Choroid plexus epithelial cell (primary cell): Measurements from ENCODE around the gene LMF2.

Experiments used
- DNase-seq: peaks from one replicate; pipeline ENCODE4 v3.0.0-alpha.2; 2010; ENCODE audit warnings: low read depth
- H3K4me3 ChIP-seq: 2 replicates; pipeline ENCODE4 v1.5.1; 2011; ENCODE audit warnings: low read depth, mild to moderate bottlenecking, control low read depth, low read length, moderate library complexity
- TF ChIP-seq, protein P1 (sequence below): conservative IDR thresholded peaks from 2 replicates; pipeline ENCODE4 v1.5.1; 2011; ENCODE audit warnings: low read depth, mild to moderate bottlenecking, control low read depth, inconsistent platforms, low read length, moderate library complexity

Gene LMF2

DNA sequence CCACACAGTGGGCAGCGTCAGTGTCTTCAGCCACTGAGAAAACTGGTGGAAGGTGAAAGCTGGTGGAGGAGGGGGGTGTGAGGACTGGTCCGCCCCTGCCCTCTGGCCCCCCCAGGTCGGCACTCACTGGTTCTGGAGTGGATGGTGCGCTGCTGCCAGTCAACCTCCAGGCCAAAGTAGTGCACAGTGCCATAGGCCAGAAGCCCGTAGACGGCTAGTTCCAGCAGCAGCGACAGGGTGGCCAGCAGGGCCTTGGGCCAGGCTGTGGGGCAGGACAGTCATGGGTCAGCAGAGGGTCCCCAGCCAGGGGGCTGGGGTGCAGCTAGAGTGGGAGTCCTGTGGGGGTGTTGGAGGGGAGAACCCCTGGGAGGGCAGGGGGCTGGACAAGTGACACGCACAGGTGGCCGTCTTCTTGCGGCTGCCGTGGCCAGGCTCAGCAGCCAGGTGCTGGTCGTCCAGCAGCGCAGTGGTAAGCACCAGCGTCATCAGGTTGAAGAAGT lies 2.2 kb downstream of the LMF2 start:
- TF ChIP-seq, protein P1, sequence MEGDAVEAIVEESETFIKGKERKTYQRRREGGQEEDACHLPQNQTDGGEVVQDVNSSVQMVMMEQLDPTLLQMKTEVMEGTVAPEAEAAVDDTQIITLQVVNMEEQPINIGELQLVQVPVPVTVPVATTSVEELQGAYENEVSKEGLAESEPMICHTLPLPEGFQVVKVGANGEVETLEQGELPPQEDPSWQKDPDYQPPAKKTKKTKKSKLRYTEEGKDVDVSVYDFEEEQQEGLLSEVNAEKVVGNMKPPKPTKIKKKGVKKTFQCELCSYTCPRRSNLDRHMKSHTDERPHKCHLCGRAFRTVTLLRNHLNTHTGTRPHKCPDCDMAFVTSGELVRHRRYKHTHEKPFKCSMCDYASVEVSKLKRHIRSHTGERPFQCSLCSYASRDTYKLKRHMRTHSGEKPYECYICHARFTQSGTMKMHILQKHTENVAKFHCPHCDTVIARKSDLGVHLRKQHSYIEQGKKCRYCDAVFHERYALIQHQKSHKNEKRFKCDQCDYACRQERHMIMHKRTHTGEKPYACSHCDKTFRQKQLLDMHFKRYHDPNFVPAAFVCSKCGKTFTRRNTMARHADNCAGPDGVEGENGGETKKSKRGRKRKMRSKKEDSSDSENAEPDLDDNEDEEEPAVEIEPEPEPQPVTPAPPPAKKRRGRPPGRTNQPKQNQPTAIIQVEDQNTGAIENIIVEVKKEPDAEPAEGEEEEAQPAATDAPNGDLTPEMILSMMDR: no peak
- no peak overlapping the region for H3K4me3 ChIP-seq
- DNase-seq: no peak

DNA sequence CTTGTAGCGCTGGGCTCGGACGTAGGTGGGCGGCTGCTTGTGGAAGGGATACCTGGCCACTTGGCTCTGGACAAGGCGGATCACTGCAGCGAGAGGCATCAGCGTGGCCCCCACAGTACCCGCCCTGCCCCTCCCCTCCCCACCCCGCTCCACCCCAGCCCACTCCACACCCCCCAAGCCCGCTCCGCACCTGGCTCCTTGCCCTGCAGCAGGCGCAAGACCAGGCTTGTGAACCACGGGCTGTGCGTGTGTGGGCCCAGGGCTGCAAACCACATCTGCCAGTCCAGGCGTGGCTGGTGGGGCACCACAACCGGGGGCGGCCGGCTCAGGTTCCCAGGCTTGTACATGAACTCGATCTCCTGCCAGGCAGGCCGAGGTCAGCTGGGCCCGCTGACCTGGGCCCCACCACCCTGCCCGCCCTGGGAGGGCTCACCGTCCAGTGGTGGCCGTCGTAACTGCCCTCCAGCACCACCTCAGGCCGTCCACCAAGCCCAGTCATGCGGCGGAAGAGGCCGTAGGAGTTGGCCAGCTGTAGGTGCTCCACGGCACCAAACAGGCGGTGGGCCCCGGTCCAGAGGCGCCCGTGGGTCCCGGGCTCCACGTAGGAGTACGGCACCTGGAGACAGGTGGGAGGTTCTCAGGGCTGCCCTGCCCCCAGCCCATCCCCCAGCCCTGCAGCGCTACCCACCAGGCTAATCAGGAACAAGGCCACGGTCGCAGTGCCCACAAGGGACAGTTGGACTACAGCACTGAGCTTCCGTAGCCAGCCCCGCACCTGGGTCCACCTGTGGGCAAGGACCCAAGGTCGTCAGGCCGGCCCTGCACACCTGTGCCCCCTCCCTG lies 2.9 kb downstream of the LMF2 start:
- H3K4me3 ChIP-seq: no peak overlapping the region
- no peak for DNase-seq
- TF ChIP-seq, protein P1: no peak

DNA sequence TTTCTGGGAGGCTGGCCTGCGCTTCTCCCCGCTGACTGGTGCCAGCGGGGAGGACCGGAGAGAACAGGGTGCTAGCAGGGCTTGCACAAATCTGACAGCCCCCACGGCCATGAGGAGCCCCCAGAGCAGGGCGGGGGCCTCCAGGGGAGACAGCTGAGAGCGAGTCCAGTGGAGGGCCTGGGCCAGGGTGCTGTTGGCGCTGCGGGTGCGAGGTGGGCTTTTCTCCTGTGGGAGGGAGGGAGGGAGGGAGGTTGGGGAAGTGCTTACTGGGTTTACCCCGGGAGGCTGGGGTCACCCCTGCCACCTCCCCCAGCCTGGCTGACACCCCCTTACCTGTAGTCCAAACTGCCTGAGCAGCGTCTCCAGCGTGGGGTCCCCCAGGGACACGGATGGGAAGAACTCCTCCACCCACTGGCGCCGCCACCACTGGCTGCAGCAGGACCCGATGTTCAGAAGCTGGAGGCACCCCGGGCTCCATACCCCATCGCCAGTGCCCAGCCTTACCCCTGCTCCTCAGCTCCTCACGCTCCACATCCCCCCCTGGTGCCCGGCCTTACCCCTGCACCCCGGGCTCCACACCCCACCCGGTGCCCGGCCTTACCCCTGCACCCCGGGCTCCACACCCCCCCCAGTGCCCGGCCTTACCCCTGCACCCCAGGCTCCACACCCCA lies 3.9 kb downstream of the LMF2 start:
- TF ChIP-seq, protein P1: no peak
- H3K4me3 ChIP-seq: no peak overlapping the region
- DNase-seq: no peak

DNA sequence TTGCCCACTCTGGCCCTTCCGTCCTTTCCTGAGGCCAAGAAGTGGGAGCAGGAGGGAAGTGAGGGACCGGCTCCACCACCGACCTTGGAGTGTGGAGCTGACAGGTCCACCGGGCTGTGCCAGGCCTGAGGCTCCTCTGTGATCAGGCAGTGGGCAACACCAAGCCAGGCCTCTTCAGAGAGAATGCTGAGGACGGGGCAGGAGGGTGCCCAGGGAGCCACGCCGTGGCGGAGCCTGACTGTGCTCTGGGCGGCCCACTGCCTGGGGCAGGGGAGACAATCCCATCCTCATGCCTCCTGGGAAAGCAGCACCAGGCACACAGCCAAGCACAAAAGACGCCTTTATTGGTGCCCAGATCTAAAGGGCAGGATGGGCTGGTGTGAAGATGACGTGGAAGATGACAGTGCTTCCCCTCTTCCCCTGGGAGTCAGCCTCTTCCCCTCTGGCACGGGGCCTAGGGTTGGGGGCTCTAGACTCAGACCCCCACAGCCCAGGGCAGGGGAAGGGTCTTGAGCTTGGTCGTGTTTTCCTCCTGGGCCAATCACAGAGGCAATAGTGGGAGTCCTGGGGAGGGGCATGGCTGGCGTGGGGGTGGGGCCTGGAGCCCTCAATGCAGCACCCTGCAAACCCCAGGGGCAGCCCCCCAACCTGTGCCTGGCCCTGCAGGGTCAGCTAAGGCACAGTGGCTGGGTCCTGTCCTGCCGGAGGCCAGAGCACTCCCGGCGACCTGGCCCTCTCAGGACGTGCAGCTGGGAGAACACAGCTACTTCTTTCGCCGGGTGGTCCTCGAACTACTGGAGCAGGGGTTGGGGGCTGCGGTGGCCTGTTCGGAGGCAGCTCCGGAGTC lies 4.7 kb downstream of the LMF2 start:
- TF ChIP-seq, protein P1: no peak
- no peak overlapping the region for H3K4me3 ChIP-seq
- DNase-seq: no peak

DNA sequence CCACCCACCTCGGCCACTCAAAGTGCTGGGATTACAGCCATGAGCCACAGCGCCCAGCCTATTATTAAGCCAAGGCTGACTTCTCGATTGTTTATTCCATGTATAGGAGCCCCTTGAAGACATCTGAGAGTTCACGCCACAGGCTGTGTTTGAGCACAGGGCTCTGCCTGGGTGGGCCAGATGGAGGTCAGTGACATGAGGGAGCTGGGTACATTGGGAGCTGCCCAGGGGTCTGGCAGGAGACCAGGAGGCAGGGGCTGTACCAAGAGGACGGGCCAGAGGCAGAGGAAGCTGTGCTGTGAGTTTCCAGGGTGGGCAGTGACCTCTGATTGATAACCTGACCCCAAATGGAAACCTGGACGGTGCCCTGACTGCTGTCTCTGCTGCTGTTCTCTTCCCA lies 5.4 kb downstream of the LMF2 start:
- TF ChIP-seq, protein P1: no peak
- H3K4me3 ChIP-seq: no peak overlapping the region
- DNase-seq: no peak

DNA sequence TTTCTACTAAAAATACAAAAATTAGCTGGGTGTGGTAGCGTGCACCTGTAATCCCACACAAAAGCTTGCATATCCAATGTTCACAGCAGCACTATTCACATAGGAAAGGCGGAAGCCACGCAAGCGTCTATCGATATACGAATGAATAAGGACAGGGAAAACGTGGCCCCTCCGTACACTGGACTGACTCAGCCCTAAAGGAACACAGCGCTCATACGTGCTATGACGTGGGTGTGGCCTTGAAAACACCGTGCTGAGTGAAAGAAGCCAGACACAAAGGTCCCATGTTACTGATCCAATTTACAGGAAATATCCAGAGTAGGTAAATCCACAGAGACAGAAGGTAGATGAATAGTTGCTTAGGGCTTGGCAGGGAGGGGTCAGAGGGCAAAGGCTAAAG lies 7.0 kb downstream of the LMF2 start:
- TF ChIP-seq, protein P1: no peak

More for the DNA sequence above, 7.0 kb downstream of the LMF2 start:
- DNase-seq: no peak
- no peak overlapping the region for H3K4me3 ChIP-seq
